HepG2 (cell line): ENCODE measurements around the gene ANKS4B. TPM values are rescaled to one million over a fixed set of nuclear protein-coding genes. Genes with fewer than 3 reads are reported as not detected.

Experiments
- CREM ChIP-seq, 2 experiments: sonication (generic) in 1 of 2; formaldehyde crosslinking in 1 of 2; IDR thresholded peaks; 2 replicates each; pipeline versions ENCODE4 v1.4.0 to v1.6.1; 2016 to 2020; ENCODE audit warnings: antibody characterized with exemption in 1 of 2, mild to moderate bottlenecking in 1 of 2, missing genetic modification reagents in 1 of 2
- FOSL1 ChIP-seq: sonication (generic); formaldehyde crosslinking; IDR thresholded peaks from 2 replicates; pipeline ENCODE4 v1.9.0; 2021; ENCODE audit warnings: missing genetic modification reagents, borderline replicate concordance
- HOXA7 ChIP-seq: sonication (generic); formaldehyde crosslinking; IDR thresholded peaks from 2 replicates; pipeline ENCODE4 v1.8.1; 2022; ENCODE audit warnings: mild to moderate bottlenecking, missing genetic modification reagents, moderate library complexity
- KLF15 ChIP-seq: sonication (generic); formaldehyde crosslinking; IDR thresholded peaks from 2 replicates; pipeline ENCODE4 v1.8.1; 2023; ENCODE audit warnings: borderline replicate concordance, mild to moderate bottlenecking, inconsistent platforms, missing genetic modification reagents, mixed read lengths
- MTA3 ChIP-seq: sonication (generic); formaldehyde crosslinking; IDR thresholded peaks from 2 replicates; pipeline ENCODE4 v1.4.0; 2020; ENCODE audit warnings: missing genetic modification reagents
- SIX1 ChIP-seq: sonication (generic); formaldehyde crosslinking; IDR thresholded peaks from 2 replicates; pipeline ENCODE4 v1.4.0; 2020; ENCODE audit warnings: missing genetic modification reagents, borderline replicate concordance
- SMARCC2 ChIP-seq: fragments of 450-650 bp; IDR thresholded peaks from 2 replicates; pipeline ENCODE4 v1.6.1; 2017; ENCODE audit warnings: antibody characterized with exemption, mild to moderate bottlenecking
- SNRNP70 ChIP-seq: fragments of 200-400 bp; formaldehyde crosslinking; IDR thresholded peaks from 2 replicates; pipeline ENCODE4 v1.6.1; 2017; ENCODE audit warnings: mild to moderate bottlenecking, low read depth, low read length, moderate library complexity
- ZFP36L1 ChIP-seq: sonication (generic); formaldehyde crosslinking; IDR thresholded peaks from 2 replicates; pipeline ENCODE4 v1.8.0; 2022; ENCODE audit warnings: mild to moderate bottlenecking, missing genetic modification reagents, moderate library complexity
- ZNF205 ChIP-seq: IDR thresholded peaks from 2 replicates; pipeline ENCODE4 v1.6.1; 2018; ENCODE audit warnings: missing biosample characterization, missing genetic modification reagents
- ZNF207 ChIP-seq: fragments of 450-650 bp; IDR thresholded peaks from 2 replicates; pipeline ENCODE4 v1.6.1; 2016; ENCODE audit warnings: antibody characterized with exemption, borderline replicate concordance
- ZNF879 ChIP-seq: sonication (generic); formaldehyde crosslinking; IDR thresholded peaks from 2 replicates; pipeline ENCODE4 v1.8.1; 2023; ENCODE audit warnings: missing genetic modification reagents
- polyA plus RNA-seq, 8 experiments: library from polyadenylated mRNA; depleted of rRNA in 3 of 8; stranded (reverse) in 7 of 8; unstranded in 1 of 8; fragments of >200 nt; fragmentation: Illumina TruSeq in 4 of 8; extraction: Trizol in 4 of 8; gene quantifications; 2 replicates each; pipeline versions ENCODE4 v1.2.1 to v1.2.3, GENCODE V29; 2011 to 2016; ENCODE audit warnings: low read depth in 4 of 8, missing spikeins in 1 of 8, mixed read lengths in 1 of 8; ENCODE audit not compliant: insufficient read depth in 1 of 8
- total RNA-seq, 5 experiments: library from RNA; depleted of rRNA; stranded (reverse); fragments of >200 nt; fragmentation: Illumina TruSeq; extraction: Trizol; gene quantifications; 2 replicates each; pipeline ENCODE4 v1.2.3, GENCODE V29; 2016; ENCODE audit warnings: low read depth in 1 of 5
- TF ChIP-seq, protein P1 (sequence below): IDR thresholded peaks from 2 replicates; pipeline ENCODE4 v1.6.1; 2016; ENCODE audit warnings: low read depth, missing genetic modification reagents, missing compliant biosample characterization
- TF ChIP-seq, protein P2 (sequence below), 2 experiments: IDR thresholded peaks; 2 replicates each; pipeline ENCODE4 v1.6.1; 2011 to 2012; ENCODE audit warnings: low read length in 2 of 2, borderline replicate concordance in 1 of 2, low read depth in 1 of 2, mild to moderate bottlenecking in 1 of 2, moderate library complexity in 1 of 2
- TF ChIP-seq, protein P3 (sequence below): IDR thresholded peaks from 2 replicates; pipeline ENCODE4 v1.6.1; 2012; ENCODE audit warnings: low read depth, low read length, improper control_type of control experiment
- TF ChIP-seq, protein P4 (sequence below): sonication (generic); formaldehyde crosslinking; IDR thresholded peaks from 2 replicates; pipeline ENCODE4 v1.8.0; 2022; ENCODE audit warnings: mild to moderate bottlenecking, missing genetic modification reagents, moderate library complexity

The ANKS4B gene
- total and polyA plus RNA-seq, 2 of the 13 experiments (the other 11 are each of a cell fraction or from before 2014, with no cell fraction given), result 6.5 to 30.0 TPM

DNA sequence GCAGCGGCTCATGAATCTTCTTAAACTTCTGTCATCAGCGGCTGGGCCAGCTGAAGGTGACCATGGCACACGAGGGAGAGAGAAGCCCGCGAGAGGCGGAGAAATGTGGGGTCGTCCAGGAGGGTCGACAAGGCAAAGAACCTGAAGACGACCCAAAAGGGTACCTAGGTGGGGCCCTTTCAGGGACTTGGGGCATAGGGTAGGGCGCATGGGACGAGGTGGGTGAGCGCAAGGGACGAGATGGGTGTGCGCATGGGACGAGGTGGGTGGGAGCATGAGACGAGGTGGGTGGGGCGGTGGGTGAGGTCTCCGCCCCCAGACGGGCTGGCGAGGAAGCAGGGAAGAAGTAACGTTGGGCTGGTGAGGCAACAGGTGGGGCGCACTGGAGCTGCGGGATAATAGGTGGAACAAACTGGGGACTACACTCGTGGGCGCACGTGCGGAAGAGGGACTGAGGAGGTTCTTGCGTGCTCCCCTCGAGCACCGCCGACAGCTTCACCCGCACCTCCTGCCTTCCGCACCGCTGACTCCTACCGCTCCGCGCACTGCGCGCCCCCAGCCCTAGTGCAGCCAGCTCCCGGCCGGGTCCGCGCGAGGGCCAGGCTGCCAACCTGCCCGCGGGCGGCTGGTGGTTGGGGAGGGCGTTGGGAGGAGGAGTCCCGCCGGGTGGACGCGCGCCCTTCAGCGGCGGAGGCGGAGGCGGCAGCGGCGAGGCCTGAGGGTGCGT, 67.8 kb downstream of the ANKS4B start (continued):
- TF ChIP-seq, protein P1, sequence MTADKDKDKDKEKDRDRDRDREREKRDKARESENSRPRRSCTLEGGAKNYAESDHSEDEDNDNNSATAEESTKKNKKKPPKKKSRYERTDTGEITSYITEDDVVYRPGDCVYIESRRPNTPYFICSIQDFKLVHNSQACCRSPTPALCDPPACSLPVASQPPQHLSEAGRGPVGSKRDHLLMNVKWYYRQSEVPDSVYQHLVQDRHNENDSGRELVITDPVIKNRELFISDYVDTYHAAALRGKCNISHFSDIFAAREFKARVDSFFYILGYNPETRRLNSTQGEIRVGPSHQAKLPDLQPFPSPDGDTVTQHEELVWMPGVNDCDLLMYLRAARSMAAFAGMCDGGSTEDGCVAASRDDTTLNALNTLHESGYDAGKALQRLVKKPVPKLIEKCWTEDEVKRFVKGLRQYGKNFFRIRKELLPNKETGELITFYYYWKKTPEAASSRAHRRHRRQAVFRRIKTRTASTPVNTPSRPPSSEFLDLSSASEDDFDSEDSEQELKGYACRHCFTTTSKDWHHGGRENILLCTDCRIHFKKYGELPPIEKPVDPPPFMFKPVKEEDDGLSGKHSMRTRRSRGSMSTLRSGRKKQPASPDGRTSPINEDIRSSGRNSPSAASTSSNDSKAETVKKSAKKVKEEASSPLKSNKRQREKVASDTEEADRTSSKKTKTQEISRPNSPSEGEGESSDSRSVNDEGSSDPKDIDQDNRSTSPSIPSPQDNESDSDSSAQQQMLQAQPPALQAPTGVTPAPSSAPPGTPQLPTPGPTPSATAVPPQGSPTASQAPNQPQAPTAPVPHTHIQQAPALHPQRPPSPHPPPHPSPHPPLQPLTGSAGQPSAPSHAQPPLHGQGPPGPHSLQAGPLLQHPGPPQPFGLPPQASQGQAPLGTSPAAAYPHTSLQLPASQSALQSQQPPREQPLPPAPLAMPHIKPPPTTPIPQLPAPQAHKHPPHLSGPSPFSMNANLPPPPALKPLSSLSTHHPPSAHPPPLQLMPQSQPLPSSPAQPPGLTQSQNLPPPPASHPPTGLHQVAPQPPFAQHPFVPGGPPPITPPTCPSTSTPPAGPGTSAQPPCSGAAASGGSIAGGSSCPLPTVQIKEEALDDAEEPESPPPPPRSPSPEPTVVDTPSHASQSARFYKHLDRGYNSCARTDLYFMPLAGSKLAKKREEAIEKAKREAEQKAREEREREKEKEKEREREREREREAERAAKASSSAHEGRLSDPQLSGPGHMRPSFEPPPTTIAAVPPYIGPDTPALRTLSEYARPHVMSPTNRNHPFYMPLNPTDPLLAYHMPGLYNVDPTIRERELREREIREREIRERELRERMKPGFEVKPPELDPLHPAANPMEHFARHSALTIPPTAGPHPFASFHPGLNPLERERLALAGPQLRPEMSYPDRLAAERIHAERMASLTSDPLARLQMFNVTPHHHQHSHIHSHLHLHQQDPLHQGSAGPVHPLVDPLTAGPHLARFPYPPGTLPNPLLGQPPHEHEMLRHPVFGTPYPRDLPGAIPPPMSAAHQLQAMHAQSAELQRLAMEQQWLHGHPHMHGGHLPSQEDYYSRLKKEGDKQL, result no peak; the same call in 1 of the 2 replicates
- TF ChIP-seq ZFP36L1 (CRISPR knock-in tag) (no peak; the same call in 1 of the 2 replicates), KLF15 (CRISPR knock-in tag) (no peak; the same call in 1 of the 2 replicates), SMARCC2 (no peak), SIX1 (CRISPR knock-in tag) (0 out of 2 replicates have a peak, but pooled peaks have one; percentile 12), CREM (IDR thresholded peaks at IDR 0.05) (no peak), CREM (CRISPR knock-in tag; IDR thresholded peaks at IDR 0.05) (no peak), HOXA7 (CRISPR knock-in tag) (no peak), FOSL1 (CRISPR knock-in tag) (no peak; the same call in 1 of the 2 replicates), ZNF207 (no peak), MTA3 (CRISPR knock-in tag) (no peak), ZNF879 (CRISPR knock-in tag) (peak; percentile 78; the same call in 1 of the 2 replicates), SNRNP70 (no peak), ZNF205 (CRISPR knock-in tag) (peak; percentile 74; the same call in 1 of the 2 replicates)
- TF ChIP-seq, protein P2, sequence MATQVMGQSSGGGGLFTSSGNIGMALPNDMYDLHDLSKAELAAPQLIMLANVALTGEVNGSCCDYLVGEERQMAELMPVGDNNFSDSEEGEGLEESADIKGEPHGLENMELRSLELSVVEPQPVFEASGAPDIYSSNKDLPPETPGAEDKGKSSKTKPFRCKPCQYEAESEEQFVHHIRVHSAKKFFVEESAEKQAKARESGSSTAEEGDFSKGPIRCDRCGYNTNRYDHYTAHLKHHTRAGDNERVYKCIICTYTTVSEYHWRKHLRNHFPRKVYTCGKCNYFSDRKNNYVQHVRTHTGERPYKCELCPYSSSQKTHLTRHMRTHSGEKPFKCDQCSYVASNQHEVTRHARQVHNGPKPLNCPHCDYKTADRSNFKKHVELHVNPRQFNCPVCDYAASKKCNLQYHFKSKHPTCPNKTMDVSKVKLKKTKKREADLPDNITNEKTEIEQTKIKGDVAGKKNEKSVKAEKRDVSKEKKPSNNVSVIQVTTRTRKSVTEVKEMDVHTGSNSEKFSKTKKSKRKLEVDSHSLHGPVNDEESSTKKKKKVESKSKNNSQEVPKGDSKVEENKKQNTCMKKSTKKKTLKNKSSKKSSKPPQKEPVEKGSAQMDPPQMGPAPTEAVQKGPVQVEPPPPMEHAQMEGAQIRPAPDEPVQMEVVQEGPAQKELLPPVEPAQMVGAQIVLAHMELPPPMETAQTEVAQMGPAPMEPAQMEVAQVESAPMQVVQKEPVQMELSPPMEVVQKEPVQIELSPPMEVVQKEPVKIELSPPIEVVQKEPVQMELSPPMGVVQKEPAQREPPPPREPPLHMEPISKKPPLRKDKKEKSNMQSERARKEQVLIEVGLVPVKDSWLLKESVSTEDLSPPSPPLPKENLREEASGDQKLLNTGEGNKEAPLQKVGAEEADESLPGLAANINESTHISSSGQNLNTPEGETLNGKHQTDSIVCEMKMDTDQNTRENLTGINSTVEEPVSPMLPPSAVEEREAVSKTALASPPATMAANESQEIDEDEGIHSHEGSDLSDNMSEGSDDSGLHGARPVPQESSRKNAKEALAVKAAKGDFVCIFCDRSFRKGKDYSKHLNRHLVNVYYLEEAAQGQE (IDR thresholded peaks at IDR 0.05; ENCODE audit: borderline replicate concordance in 1 of 2, low read depth in 1 of 2, low read length in 2 of 2), result no peak
- TF ChIP-seq, protein P3, sequence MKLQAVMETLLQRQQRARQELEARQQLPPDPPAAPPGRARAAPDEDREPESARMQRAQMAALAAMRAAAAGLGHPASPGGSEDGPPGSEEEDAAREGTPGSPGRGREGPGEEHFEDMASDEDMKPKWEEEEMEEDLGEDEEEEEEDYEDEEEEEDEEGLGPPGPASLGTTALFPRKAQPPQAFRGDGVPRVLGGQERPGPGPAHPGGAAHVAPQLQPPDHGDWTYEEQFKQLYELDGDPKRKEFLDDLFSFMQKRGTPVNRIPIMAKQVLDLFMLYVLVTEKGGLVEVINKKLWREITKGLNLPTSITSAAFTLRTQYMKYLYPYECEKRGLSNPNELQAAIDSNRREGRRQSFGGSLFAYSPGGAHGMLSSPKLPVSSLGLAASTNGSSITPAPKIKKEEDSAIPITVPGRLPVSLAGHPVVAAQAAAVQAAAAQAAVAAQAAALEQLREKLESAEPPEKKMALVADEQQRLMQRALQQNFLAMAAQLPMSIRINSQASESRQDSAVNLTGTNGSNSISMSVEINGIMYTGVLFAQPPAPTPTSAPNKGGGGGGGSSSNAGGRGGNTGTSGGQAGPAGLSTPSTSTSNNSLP, result no peak; the same call in 1 of the 2 replicates
- TF ChIP-seq, protein P4, sequence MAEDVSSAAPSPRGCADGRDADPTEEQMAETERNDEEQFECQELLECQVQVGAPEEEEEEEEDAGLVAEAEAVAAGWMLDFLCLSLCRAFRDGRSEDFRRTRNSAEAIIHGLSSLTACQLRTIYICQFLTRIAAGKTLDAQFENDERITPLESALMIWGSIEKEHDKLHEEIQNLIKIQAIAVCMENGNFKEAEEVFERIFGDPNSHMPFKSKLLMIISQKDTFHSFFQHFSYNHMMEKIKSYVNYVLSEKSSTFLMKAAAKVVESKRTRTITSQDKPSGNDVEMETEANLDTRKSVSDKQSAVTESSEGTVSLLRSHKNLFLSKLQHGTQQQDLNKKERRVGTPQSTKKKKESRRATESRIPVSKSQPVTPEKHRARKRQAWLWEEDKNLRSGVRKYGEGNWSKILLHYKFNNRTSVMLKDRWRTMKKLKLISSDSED (CRISPR knock-in tag), result peak; percentile 83; the same call in 1 of the 2 replicates
